Measurements from ENCODE around the gene SAP30L.

Gene SAP30L

GRCh38 chr5:154421868-154422267, 23.9 kb upstream of the SAP30L start:
- no peak for DNase-seq (ENCODE audit: low spot score)

- no peak for DNase-seq (ENCODE audit: low spot score)
These were observed 23.5 kb upstream of the SAP30L start for GRCh38 chr5:154422298-154422697.

GRCh38 chr5:154428208-154428607, 17.6 kb upstream of the SAP30L start:
- no peak for DNase-seq (ENCODE audit: low spot score)

- DNase-seq (ENCODE audit: low spot score) = no peak
These were observed 16.5 kb upstream of the SAP30L start for GRCh38 chr5:154429341-154429740.

- DNase-seq (ENCODE audit: low spot score) = no peak
These were observed 15.3 kb upstream of the SAP30L start for GRCh38 chr5:154430466-154430865.

GRCh38 chr5:154430961-154431630, 14.7 kb upstream of the SAP30L start:
- DNase-seq (ENCODE audit: low spot score) = no peak

- DNase-seq (ENCODE audit: low spot score) = no peak
These were observed 10.6 kb upstream of the SAP30L start for GRCh38 chr5:154435226-154435625.

GRCh38 chr5:154437281-154437965, 8.4 kb upstream of the SAP30L start:
- DNase-seq (ENCODE audit: low spot score) = no peak

- DNase-seq (ENCODE audit: low spot score) = no peak
These were observed 5.3 kb upstream of the SAP30L start for GRCh38 chr5:154440540-154440939.

- DNase-seq (ENCODE audit: low spot score) = no peak
These were observed 3.0 kb upstream of the SAP30L start for GRCh38 chr5:154442801-154443200.

- peak; percentile 34 for DNase-seq (ENCODE audit: low spot score)
These were observed 1.0 kb upstream of the SAP30L start for GRCh38 chr5:154444556-154445421.

- DNase-seq (ENCODE audit: low spot score) = peak; percentile 66
These were observed 645 bp downstream of the SAP30L start for GRCh38 chr5:154446195-154447088.

- no peak for DNase-seq (ENCODE audit: low spot score)
These were observed 1.4 kb downstream of the SAP30L start for GRCh38 chr5:154447089-154447725.

GRCh38 chr5:154449786-154450185, 4.0 kb downstream of the SAP30L start:
- DNase-seq (ENCODE audit: low spot score) = no peak

- DNase-seq (ENCODE audit: low spot score) = no peak
These were observed 6.2 kb downstream of the SAP30L start for GRCh38 chr5:154451957-154452356.

GRCh38 chr5:154455585-154455984, 9.8 kb downstream of the SAP30L start:
- DNase-seq (ENCODE audit: low spot score) = no peak

- no peak for DNase-seq (ENCODE audit: low spot score)
These were observed 10.7 kb downstream of the SAP30L start for GRCh38 chr5:154456540-154456939.

GRCh38 chr5:154459015-154459414, 13.2 kb downstream of the SAP30L start:
- DNase-seq (ENCODE audit: low spot score) = no peak

- no peak for DNase-seq (ENCODE audit: low spot score)
These were observed 14.4 kb downstream of the SAP30L start for GRCh38 chr5:154460172-154460571.

GRCh38 chr5:154461531-154461930, 15.7 kb downstream of the SAP30L start:
- peak; percentile 67 for DNase-seq (ENCODE audit: low spot score)

GRCh38 chr5:154464438-154464837, 18.6 kb downstream of the SAP30L start:
- DNase-seq (ENCODE audit: low spot score) = no peak
